Ectodermal cell (in vitro differentiated cells): ENCODE results near the gene DNAH17.

Experiments
- H3K27ac ChIP-seq: 2 replicates; pipeline ENCODE4 v1.7.0; 2013; ENCODE audit warnings: mild to moderate bottlenecking, low read depth, low read length; ENCODE audit not compliant: insufficient read depth, poor library complexity, severe bottlenecking
- H3K27me3 ChIP-seq: 2 replicates; pipeline ENCODE4 v1.7.0; 2013; ENCODE audit warnings: mild to moderate bottlenecking, low read length; ENCODE audit not compliant: insufficient read depth, control insufficient read depth, poor library complexity, severe bottlenecking
- H3K36me3 ChIP-seq: one replicate; pipeline ENCODE4 v1.7.0; 2013; ENCODE audit warnings: low read length; ENCODE audit not compliant: control insufficient read depth, insufficient read depth
- H3K4me1 ChIP-seq: one replicate; pipeline ENCODE4 v1.7.0; 2013; ENCODE audit warnings: low read length; ENCODE audit not compliant: control insufficient read depth, insufficient read depth
- H3K4me3 ChIP-seq: 2 replicates; pipeline ENCODE4 v1.7.0; 2013; ENCODE audit warnings: low read depth, low read length, control low read depth; ENCODE audit not compliant: insufficient read depth
- H3K9me3 ChIP-seq: 2 replicates; pipeline ENCODE4 v1.7.0; 2013; ENCODE audit warnings: mild to moderate bottlenecking, low read length, moderate library complexity; ENCODE audit not compliant: control insufficient read depth
- WGBS, 2 experiments: methylation state at CpG; one replicate each; pipeline ENCODE4 v1.1.7; 2013; ENCODE audit warnings: missing lambda C conversion rate in 2 of 2; 5-methylcytosine and 5-hydroxymethylcytosine counted together

Gene DNAH17

GRCh38 chr17:78547035-78547434 lies 30.2 kb downstream of the DNAH17 start:
- Histone ChIP-seq H3K4me3 (no peak overlapping the region), H3K27me3 (no peaks in the 10 kb centered on the region), H3K4me1 (no peaks in the 10 kb centered on the region), H3K36me3 (no peaks in the 10 kb centered on the region), H3K9me3 (no peaks in the 10 kb centered on the region), H3K27ac (no peak overlapping the region)
- WGBS, 2 experiments: 86 to 100% methylated on average over 1 of the region's 1 CpG

GRCh38 chr17:78546476-78546875 lies 30.7 kb downstream of the DNAH17 start:
- 93 to 94% methylated on average over 4 of the region's 4 CpGs for WGBS, 2 experiments
- no peak overlapping the region for H3K27ac ChIP-seq
- no peak overlapping the region for H3K4me3 ChIP-seq
- H3K36me3 ChIP-seq: no peaks in the 10 kb centered on the region
- H3K4me1 ChIP-seq: no peaks in the 10 kb centered on the region
- H3K9me3 ChIP-seq: no peaks in the 10 kb centered on the region
- H3K27me3 ChIP-seq: no peaks in the 10 kb centered on the region

GRCh38 chr17:78544881-78545755 lies 32.1 kb downstream of the DNAH17 start:
- no peaks in the 10 kb centered on the region for H3K36me3 ChIP-seq
- 91 to 93% methylated on average over 14 to 17 of the region's 17 CpGs for WGBS, 2 experiments
- H3K4me1 ChIP-seq: no peaks in the 10 kb centered on the region
- no peaks in the 10 kb centered on the region for H3K27me3 ChIP-seq
- H3K9me3 ChIP-seq: no peaks in the 10 kb centered on the region
- no peak overlapping the region for H3K4me3 ChIP-seq
- no peak overlapping the region for H3K27ac ChIP-seq

GRCh38 chr17:78541488-78542206 lies 35.5 kb downstream of the DNAH17 start:
- H3K4me1 ChIP-seq: peaks cover 6% of the 10 kb centered on the region
- WGBS, 2 experiments: 75% methylated on average over 7 of the region's 7 CpGs
- no peaks in the 10 kb centered on the region for H3K36me3 ChIP-seq
- no peaks in the 10 kb centered on the region for H3K9me3 ChIP-seq
- no peak overlapping the region for H3K4me3 ChIP-seq
- no peak overlapping the region for H3K27ac ChIP-seq
- no peaks in the 10 kb centered on the region for H3K27me3 ChIP-seq

- Histone ChIP-seq H3K4me3 (no peak overlapping the region), H3K9me3 (no peaks in the 10 kb centered on the region), H3K27me3 (no peaks in the 10 kb centered on the region), H3K4me1 (peaks cover 10% of the 10 kb centered on the region), H3K36me3 (no peaks in the 10 kb centered on the region), H3K27ac (no peak overlapping the region)
- 93 to 94% methylated on average over 11 of the region's 11 CpGs for WGBS, 2 experiments
Observed at GRCh38 chr17:78539781-78540180, 37.4 kb downstream of the DNAH17 start.

- Histone ChIP-seq H3K4me3 (no peak overlapping the region), H3K4me1 (peaks cover 10% of the 10 kb centered on the region), H3K27me3 (no peaks in the 10 kb centered on the region), H3K27ac (peak overlapping the region; percentile 26), H3K9me3 (no peaks in the 10 kb centered on the region), H3K36me3 (no peaks in the 10 kb centered on the region)
- WGBS, 2 experiments: 69 to 73% methylated on average over 10 of the region's 10 CpGs
Observed at GRCh38 chr17:78538033-78538776, 39.0 kb downstream of the DNAH17 start.

- Histone ChIP-seq H3K27ac (no peak overlapping the region), H3K27me3 (no peaks in the 10 kb centered on the region), H3K9me3 (no peaks in the 10 kb centered on the region), H3K36me3 (no peaks in the 10 kb centered on the region), H3K4me3 (no peak overlapping the region), H3K4me1 (peaks cover 10% of the 10 kb centered on the region)
- WGBS, 2 experiments: 93 to 96% methylated on average over 20 of the region's 20 CpGs
Observed at GRCh38 chr17:78537217-78537860, 39.9 kb downstream of the DNAH17 start.

- WGBS, 2 experiments: 86 to 87% methylated on average over 19 of the region's 19 CpGs
- Histone ChIP-seq H3K9me3 (no peaks in the 10 kb centered on the region), H3K4me1 (peaks cover 10% of the 10 kb centered on the region), H3K27ac (no peak overlapping the region), H3K36me3 (no peaks in the 10 kb centered on the region), H3K4me3 (no peak overlapping the region), H3K27me3 (no peaks in the 10 kb centered on the region)
Observed at GRCh38 chr17:78535273-78536197, 41.7 kb downstream of the DNAH17 start.
